K562 (cell line): ENCODE measurements around the gene PRAMEF7.
"Not testable (repeated sequence)": the region's sequence is repeated elsewhere in the genome, so short reads cannot be mapped to it uniquely, and the experiment has no call there.

Experiments used
- EGR1 ChIP-seq: fragments of 450-650 bp; conservative IDR thresholded peaks from 2 replicates; pipeline ENCODE4 v1.6.1; 2017; ENCODE audit warnings: mild to moderate bottlenecking
- LCOR ChIP-seq: sonication (generic); formaldehyde crosslinking; IDR thresholded peaks from 2 replicates; pipeline ENCODE4 v1.8.0; 2022; ENCODE audit warnings: mild to moderate bottlenecking, missing genetic modification reagents
- POLR2A ChIP-seq: fragments of 450-650 bp; conservative IDR thresholded peaks from 2 replicates; pipeline ENCODE4 v1.6.1; 2016
- TAF1 ChIP-seq: IDR thresholded peaks from 2 replicates; pipeline ENCODE4 v1.6.1; 2011; ENCODE audit warnings: mild to moderate bottlenecking, low read length, moderate library complexity; ENCODE audit not compliant: insufficient read depth, control insufficient read depth, severe bottlenecking; ENCODE audit errors: extremely low read depth
- TOE1 ChIP-seq, 2 experiments: fragments of 450-650 bp in 1 of 2; sonication (generic) in 1 of 2; formaldehyde crosslinking in 1 of 2; IDR thresholded peaks; 2 replicates each; pipeline versions ENCODE4 v1.7.1 to v1.8.0; 2016 to 2022; ENCODE audit warnings: borderline replicate concordance in 2 of 2, mild to moderate bottlenecking in 2 of 2, antibody characterized with exemption in 1 of 2, inconsistent platforms in 1 of 2, low read depth in 1 of 2, missing genetic modification reagents in 1 of 2, moderate library complexity in 1 of 2
- ZFP36 ChIP-seq: fragments of 150-350 bp; IDR thresholded peaks from 2 replicates; pipeline ENCODE4 v1.6.1; 2018; ENCODE audit warnings: low read length, low read depth; ENCODE audit not compliant: partially characterized antibody
- TF ChIP-seq, protein P1 (sequence below), 3 experiments: IDR thresholded peaks in 2 of 3; conservative IDR thresholded peaks in 1 of 3; 2 replicates each; pipeline ENCODE4 v1.5.1; 2011 to 2012; ENCODE audit warnings: low read length in 3 of 3, mild to moderate bottlenecking in 3 of 3, control low read depth in 2 of 3, improper control_type of control experiment in 1 of 3, inconsistent platforms in 1 of 3, low read depth in 1 of 3, mixed read lengths in 1 of 3, moderate library complexity in 1 of 3; ENCODE audit not compliant: insufficient read depth in 2 of 3

DNA sequence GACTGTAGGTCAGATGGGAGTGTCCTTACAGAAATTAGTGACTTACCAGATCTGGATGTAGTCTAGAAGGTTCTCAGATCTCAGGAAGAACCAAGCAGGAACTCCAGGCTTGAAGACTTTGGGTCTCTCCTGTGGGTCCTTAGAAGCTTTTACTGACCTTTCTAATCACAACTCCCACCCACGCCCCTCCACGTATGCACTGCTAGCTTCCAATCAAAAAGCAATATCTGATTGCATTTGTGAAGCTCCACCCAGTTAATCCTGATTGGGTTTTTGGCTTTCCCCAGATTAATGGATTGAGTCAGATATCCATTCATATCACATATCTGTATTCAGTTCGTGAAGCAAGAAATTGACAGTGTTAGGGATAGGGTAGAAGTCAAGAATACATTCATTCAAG lies 30.3 kb upstream of the PRAMEF7 start, which contains the start of gene PRAMEF4:
- not testable (repeated sequence) for TF ChIP-seq ZFP36; EGR1; LCOR (CRISPR knock-in tag); TAF1; TOE1 (IDR thresholded peaks at IDR 0.05; ENCODE audit: borderline replicate concordance); TOE1 (CRISPR knock-in tag; IDR thresholded peaks at IDR 0.05; ENCODE audit: borderline replicate concordance, low read depth); POLR2A
- TF ChIP-seq, protein P1, sequence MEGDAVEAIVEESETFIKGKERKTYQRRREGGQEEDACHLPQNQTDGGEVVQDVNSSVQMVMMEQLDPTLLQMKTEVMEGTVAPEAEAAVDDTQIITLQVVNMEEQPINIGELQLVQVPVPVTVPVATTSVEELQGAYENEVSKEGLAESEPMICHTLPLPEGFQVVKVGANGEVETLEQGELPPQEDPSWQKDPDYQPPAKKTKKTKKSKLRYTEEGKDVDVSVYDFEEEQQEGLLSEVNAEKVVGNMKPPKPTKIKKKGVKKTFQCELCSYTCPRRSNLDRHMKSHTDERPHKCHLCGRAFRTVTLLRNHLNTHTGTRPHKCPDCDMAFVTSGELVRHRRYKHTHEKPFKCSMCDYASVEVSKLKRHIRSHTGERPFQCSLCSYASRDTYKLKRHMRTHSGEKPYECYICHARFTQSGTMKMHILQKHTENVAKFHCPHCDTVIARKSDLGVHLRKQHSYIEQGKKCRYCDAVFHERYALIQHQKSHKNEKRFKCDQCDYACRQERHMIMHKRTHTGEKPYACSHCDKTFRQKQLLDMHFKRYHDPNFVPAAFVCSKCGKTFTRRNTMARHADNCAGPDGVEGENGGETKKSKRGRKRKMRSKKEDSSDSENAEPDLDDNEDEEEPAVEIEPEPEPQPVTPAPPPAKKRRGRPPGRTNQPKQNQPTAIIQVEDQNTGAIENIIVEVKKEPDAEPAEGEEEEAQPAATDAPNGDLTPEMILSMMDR (IDR thresholded peaks at IDR 0.05 in 2 of 3, conservative IDR thresholded peaks at IDR 0.05 in 1 of 3; ENCODE audit: insufficient read depth in 2 of 3, low read depth in 1 of 3, low read length in 3 of 3): not testable (repeated sequence)
